ENCODE measurements around the gene FPR3. TPM values are rescaled to one million over a fixed set of nuclear protein-coding genes. Genes with fewer than 3 reads are reported as not detected.

Gene FPR3
- total RNA-seq, 1 experiment from 2014 or later: not detected

- in situ Hi-C loops (cut with HindIII; ENCODE audit: low pct_unique_long_range_greater_than_20kb, low sequenced_read_pairs): no loop called here
- DNase-seq (ENCODE audit: low read depth): no peak
Measured at GRCh38 chr19:51780270-51780669, 14.7 kb upstream of the FPR3 start.

- no peak for DNase-seq (ENCODE audit: low read depth)
- in situ Hi-C loops (cut with HindIII; ENCODE audit: low pct_unique_long_range_greater_than_20kb, low sequenced_read_pairs): no loop called here
Measured at GRCh38 chr19:51781999-51782398, 13.0 kb upstream of the FPR3 start.

DNA sequence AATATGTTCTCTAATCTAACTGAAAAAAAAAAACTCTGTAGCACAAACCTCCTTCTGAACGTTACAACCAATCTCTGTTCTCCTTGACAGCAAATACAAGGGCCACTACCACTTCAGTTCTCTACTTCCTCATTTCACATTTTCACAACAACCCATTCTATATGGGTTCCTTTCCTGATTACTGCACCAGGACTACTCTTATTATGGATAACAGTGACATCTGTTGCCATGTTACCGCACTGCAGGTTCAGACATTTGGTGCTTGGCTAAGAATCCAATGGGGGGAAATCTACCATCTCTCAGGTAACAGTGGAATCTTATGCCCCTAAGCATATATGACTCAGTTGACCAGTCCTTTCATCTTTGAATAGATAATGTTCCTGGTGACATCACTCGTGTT, 11.6 kb upstream of the FPR3 start:
- DNase-seq (ENCODE audit: low read depth): peak; percentile 36
- in situ Hi-C loops (cut with HindIII; ENCODE audit: low pct_unique_long_range_greater_than_20kb, low sequenced_read_pairs): no loop called here

DNA sequence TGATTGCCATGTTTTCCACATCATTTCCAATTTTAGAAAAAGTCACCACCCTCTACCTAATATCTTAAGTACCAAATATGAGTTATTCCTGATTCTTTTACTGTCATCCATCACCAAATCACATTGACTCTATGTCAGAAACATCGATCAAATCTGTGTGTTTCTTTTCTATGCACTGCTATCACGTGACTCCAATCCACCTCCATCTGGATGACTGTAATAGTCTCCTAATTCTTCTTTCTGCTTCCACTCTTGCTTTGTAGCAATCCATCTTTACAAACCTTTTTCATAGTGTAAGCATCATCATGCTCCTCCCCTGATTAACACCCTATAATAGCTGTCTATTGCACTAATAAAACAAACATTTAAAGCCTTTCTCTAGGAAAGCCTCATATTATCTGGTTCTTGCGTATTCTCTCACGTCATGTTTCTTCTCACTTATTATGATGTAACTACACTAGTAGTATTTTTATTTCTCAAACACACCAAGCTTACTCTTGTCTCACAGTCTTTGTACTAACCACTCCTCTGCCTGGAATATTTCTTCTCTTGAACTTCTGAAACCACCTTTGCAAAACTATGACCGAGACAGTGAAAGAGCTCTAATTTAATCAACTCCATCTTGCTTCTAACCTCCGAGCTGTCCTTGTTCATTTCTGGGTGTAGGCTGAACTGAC, 10.7 kb upstream of the FPR3 start:
- in situ Hi-C loops (cut with HindIII; ENCODE audit: low pct_unique_long_range_greater_than_20kb, low sequenced_read_pairs): no loop called here
- no peak for DNase-seq (ENCODE audit: low read depth)

DNA sequence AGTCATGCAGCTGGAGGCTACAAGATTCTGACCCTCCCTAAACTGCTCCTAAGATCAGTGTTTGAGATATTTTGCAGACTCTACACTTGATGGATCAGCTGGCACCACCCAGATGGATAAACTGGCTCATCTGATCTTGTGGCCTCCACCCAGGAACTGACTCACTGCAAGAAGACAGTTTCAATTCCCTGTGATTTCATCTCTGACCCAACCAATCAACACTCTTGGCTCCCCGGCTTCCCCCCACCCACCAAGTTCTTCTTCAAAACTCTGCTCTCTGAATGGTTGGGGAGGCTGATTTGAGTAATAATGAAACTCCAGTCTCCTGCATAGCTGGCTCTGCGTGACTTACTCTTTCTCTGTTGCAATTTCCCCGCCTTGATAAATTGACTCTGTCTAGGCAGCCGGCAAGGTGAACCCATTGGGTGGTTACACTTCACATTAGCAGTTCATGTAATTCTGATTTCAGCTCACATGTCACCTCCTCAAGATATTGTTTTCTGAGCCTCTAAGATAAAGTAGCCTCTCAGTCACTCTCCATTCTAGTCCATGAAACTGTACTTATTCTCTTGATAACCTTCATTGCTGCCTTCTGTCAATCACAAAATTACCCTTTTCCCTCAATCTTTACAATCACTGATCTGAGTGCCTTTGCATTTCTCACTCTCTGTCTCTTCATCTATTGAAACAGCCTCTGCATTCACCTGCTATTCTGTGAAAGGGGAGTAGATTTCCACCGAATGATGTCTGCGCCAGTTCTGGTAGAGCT, 9.9 kb upstream of the FPR3 start:
- DNase-seq (ENCODE audit: low read depth): peak; percentile 89
- in situ Hi-C loops (cut with HindIII; ENCODE audit: low pct_unique_long_range_greater_than_20kb, low sequenced_read_pairs): no loop called here

GRCh38 chr19:51786646-51787494, 8.1 kb upstream of the FPR3 start:
- DNase-seq (ENCODE audit: low read depth): no peak
- in situ Hi-C loops (cut with HindIII; ENCODE audit: low pct_unique_long_range_greater_than_20kb, low sequenced_read_pairs): no loop called here

DNA sequence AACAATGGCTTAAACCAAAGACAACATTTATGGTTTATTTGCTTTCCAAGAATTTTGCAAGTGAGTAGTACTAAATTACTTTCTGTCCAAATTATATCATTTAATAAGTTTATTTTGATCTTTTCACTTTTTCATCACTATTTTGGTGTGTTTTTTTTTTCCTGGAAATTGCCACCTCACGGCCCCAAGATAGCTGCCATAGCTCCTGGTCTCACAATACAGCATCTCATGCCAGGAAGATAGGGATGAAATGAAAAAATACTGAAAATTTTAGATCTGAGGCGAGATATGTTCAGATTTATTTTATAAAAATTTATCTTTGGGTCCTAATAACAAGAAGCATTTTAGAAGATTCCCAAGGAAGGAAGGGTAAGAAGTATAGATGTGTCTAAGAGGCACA, 6.9 kb upstream of the FPR3 start:
- in situ Hi-C loops (cut with HindIII; ENCODE audit: low pct_unique_long_range_greater_than_20kb, low sequenced_read_pairs): no loop called here
- DNase-seq (ENCODE audit: low read depth): no peak

DNA sequence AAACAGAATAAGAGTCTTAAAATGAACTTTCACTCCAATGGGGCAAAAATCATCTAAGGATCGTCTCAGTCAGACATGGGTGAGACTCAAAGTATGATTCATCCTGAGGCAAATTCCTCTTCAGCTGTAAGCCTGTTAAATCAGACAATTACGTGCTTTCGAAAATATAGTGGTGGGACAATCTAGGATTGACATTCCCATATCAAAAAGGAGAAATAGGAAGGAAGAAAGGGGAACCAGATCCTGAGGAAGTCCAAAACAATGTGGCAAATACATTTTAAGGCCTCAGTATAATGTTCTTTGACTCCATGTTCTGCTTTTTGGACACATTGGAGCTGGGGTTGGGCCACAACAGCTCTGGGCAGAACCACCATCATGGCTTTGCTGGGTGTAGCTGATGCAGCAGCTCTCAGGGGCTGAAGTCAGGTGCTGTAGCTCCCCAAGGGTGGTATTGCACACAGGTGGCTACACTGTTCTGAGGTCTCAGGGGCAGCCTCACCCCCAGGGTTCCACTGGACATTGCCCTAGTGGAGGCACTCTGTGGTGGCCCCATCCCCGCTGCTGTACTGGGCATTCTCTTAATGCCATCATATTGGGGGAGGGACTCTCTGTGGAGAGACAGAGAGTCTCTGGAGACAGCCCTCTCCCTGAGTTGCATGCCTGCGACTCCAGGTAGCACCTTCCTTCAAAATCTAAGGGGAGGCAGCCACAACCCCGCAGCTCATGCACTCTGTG, 5.7 kb upstream of the FPR3 start:
- no peak for DNase-seq (ENCODE audit: low read depth)
- in situ Hi-C loops (cut with HindIII; ENCODE audit: low pct_unique_long_range_greater_than_20kb, low sequenced_read_pairs): no loop called here

GRCh38 chr19:51792932-51793331, 2.0 kb upstream of the FPR3 start:
- in situ Hi-C loops (cut with HindIII; ENCODE audit: low pct_unique_long_range_greater_than_20kb, low sequenced_read_pairs): no loop called here
- no peak for DNase-seq (ENCODE audit: low read depth)

- in situ Hi-C loops (cut with HindIII; ENCODE audit: low pct_unique_long_range_greater_than_20kb, low sequenced_read_pairs): no loop called here
Measured at GRCh38 chr19:51793994-51794393, 963 bp upstream of the FPR3 start.

GRCh38 chr19:51796195-51796679, 1.3 kb downstream of the FPR3 start:
- in situ Hi-C loops (cut with HindIII; ENCODE audit: low pct_unique_long_range_greater_than_20kb, low sequenced_read_pairs): no loop called here

More at GRCh38 chr19:51793994-51794393, 963 bp upstream of the FPR3 start:
- no peak for DNase-seq (ENCODE audit: low read depth)

DNA sequence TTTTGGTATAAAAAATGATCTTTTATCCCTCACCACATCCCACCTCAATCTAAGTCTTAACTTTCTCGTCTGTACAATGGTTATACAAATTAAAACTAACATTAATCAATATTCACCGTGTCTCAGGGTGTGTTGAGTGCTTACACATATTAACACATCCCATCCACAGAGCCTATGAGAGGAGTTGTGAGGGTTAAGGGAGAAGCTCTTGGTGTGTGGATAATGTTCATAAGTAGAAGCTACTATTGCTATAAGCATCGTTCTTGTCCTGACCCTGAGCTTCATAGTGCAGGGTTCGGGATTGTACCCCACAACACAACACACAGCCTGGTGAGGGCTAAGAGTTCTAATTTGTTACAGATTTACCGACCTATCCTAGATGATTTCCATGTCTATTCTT, 2.5 kb downstream of the FPR3 start:
- DNase-seq (ENCODE audit: low read depth): no peak
- in situ Hi-C loops (cut with HindIII; ENCODE audit: low pct_unique_long_range_greater_than_20kb, low sequenced_read_pairs): no loop called here

More at GRCh38 chr19:51796195-51796679, 1.3 kb downstream of the FPR3 start:
- no peak for DNase-seq (ENCODE audit: low read depth)

DNA sequence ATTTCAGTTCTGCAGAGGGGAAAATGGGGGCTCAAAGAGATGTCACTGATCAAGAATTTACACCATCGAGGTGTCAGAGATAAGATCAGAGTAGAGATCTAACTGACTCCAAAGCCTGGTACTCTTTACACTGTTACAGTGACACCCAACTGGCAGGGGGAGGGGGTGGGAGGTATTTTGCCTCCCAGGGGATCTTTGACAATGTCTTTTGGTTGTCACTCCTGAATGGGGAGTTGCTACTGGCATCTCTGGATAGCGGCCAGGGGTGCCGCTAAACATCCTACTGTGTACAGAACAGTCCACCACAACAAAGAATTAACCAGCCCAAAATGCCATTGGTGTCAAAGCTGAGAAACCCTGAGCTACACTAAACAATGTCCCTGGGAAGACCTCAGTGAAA, 3.1 kb downstream of the FPR3 start:
- no peak for DNase-seq (ENCODE audit: low read depth)
- in situ Hi-C loops (cut with HindIII; ENCODE audit: low pct_unique_long_range_greater_than_20kb, low sequenced_read_pairs): no loop called here

DNA sequence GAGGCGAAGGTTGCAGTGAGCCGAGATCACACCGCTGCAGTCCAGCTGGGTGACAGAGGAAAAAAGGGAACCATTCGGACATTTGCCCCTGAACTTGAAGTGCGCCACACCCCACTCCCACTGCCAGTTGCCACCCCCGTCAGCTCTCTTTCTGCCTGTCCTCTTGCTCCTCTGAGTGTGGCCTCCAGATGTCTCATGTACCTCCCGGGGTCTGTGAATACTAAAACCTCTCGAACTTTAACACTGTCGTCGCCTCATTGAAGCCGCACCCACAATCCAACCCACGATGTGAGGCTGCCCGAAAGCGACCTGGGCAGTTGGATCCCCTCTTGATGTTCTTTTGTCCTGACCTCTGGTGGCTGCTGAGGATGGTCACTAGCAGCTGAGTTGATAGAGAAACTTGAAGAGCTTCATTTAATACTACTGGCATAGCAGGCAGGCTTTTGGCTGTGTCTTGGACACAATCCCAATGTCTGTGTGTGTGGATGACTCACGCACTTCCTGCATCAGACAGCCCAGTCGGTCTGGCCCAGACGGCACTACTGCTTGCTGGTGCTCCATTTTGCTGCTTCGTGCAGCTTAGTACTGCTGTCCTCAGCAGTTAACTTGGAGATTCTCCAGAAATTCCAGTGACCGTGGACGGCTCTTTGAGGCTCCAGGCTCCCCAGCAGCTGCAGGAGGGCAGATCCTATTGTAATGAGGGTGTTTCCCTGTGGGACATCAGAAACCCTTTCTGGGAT, 4.2 kb downstream of the FPR3 start:
- peak; percentile 28 for DNase-seq (ENCODE audit: low read depth)
- in situ Hi-C loops (cut with HindIII; ENCODE audit: low pct_unique_long_range_greater_than_20kb, low sequenced_read_pairs): no loop called here

DNA sequence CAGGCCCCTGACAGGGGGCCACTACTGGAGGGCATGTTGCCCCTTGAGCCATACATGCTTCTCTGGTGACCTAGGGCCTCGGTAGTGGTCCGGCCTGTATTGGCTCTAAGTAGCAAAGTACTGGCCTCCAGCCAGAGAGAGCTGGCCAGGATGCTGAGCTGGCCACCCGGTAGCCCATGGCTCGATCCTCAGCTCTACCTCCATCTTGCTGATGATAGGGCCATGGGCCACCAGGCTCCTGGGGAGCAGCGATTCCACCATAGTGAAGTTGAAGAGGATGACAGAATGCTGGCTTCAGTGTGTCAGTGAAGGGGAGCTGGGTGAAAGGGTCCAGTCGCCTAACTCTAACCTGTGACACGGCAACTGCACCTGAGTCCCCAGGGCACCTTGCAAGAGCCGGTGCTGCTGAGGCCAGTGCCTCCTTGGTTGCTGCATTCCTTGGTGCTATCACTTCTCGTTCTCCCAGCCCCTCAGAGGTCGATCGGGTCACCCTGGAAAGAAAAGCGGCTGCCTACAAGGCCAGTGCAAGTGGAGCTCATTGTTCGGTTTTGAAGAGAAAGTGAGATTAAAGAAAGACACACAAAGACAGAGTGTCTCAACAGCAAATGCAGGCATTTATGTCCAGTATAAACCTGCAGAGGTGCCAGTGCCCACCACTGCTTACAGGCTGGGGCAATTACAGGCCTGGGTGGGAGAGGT, 5.0 kb downstream of the FPR3 start:
- in situ Hi-C loops (cut with HindIII; ENCODE audit: low pct_unique_long_range_greater_than_20kb, low sequenced_read_pairs): no loop called here
- DNase-seq (ENCODE audit: low read depth): no peak

DNA sequence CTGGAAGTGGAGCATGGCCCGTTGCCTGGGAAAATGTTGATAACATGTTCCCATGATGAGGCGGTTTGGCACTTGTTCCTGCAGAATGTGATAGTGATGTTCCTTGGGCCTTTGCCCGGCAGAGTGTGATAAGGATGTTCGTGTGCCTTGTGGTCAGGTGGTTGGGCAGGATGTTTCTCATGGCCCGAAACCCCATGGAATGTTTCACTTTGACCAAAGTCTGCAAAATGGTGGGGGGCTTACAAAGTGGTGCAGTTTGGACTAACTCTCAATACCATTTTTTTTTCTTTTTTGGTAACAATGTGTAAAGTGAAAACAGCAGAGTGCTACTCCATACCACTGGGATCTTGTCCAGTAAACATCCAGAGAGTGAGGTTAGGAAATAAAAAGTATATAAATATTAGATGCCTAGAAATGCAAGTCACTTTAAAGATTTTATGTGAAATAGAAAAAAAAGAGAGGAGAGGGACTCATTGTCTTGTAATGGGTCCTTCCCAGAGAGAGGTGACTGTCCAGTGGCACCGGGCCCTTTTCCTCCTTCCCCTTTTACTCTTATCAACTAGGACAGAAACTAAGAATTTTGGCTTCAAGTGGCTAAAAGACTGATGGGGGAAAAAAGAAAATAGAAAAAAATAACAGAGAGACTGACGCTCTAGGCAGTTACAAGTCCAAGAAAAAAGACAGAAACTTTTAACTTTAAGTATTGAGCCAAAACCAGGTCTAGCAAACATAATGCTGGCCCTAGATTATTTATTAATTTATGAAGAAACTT, 5.7 kb downstream of the FPR3 start:
- in situ Hi-C loops (cut with HindIII; ENCODE audit: low pct_unique_long_range_greater_than_20kb, low sequenced_read_pairs): no loop called here
- no peak for DNase-seq (ENCODE audit: low read depth)

Measured in Caki2 (cell line).